Umbilical cord (tissue), 2 donors: Measurements from ENCODE around the gene SGPP2. TPM values are rescaled to one million over a fixed set of nuclear protein-coding genes. Genes with fewer than 3 reads are reported as not detected.

ENCODE experiments used
- DNase-seq: peaks from one replicate; pipeline ENCODE4 v3.0.0-alpha.2; 2015; ENCODE audit warnings: low spot score
- total RNA-seq: library from RNA; depleted of rRNA; stranded (reverse); fragments of >200 nt; gene quantifications from one replicate; pipeline ENCODE4 v1.2.3, GENCODE V29; 2014; ENCODE audit warnings: low replicate concordance; ENCODE audit not compliant: insufficient read depth

SGPP2 gene
- total RNA-seq, 1 donor from 2014 or later: 1.2 TPM

- no peak for DNase-seq
These were observed 101.5 kb downstream of the SGPP2 start for GRCh38 chr2:222525811-222526210.

DNA sequence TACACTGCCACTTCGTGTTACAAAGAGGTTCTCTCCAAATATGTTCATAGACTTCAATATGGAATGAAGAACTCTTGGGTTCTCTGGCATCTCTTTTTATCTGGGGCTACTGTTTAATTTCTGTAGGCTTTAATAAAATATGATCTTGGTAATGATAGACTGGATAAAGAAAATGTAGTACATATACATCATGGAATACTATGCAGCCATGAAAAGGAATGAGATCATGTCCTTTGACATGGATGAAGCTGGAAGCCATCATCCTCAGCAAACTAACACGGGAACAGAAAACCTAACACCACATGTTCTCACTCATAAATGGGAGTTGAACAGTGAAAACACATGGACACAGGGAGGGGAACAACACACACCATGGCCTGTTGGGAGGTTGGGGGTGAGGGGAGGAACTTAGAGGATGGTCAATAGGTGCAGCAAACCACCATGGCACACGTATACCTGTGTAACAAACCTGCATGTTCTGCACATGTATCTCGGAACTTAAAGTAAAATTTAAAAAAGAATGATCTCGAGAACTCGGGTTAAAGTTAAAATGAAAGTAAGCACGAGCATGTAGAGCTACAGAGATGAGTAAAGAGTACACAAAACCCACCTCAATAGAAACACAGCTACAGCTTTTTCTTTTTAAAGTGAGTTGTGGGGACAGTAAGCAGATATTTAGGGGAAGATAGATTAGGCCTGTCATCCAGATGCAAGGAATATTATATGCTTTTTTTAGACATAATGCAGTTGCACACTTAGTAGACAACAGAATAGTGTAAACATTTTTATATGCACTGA, 102.3 kb downstream of the SGPP2 start:
- no peak for DNase-seq

- DNase-seq: no peak
These were observed 108.0 kb downstream of the SGPP2 start for GRCh38 chr2:222532315-222532714.

DNA sequence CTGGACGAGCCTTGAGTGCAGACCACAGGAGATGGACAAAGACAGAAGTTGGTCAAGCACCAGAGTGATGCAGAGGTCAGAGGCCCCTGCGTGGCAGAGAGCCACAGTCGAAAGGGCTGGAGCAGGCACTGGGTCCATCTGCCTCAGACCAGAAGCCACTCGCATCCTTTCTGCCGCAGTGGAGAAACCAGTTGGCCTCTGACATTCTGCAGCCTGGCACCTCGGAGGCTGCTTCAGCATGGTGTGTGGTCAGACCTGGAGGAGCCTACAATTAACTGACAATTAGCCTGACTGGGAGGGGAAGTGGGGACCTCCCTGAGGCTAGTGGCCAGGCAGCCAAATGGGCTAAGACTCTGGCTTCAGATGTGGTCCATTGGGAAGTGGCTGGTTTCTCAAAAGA, 111.1 kb downstream of the SGPP2 start:
- DNase-seq: no peak

DNA sequence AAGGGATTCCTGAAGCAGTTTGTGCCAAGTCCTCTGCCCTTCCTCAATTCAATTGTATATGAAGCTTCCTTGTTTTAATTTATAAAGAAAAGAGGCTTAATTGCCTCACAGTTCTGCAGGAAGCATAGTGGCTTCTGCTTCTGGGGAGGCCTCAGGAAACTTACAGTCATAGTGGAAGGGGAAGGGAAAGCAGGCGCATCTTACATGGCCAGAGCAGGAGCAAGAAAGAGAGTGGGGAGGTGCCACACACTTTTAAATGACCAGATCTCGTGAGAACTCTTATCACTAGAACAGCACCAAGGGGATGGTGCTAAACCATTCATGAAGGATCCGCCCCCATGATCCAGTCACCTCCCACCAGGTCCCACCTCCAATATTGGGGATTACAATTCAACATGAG, 114.2 kb downstream of the SGPP2 start:
- no peak for DNase-seq

GRCh38 chr2:222544661-222545060, 120.3 kb downstream of the SGPP2 start:
- DNase-seq: no peak

- peak; percentile 15 for DNase-seq
These were observed 121.8 kb downstream of the SGPP2 start for GRCh38 chr2:222545823-222546795.

GRCh38 chr2:222547083-222547482, 122.7 kb downstream of the SGPP2 start:
- no peak for DNase-seq

GRCh38 chr2:222548992-222549391, 124.6 kb downstream of the SGPP2 start:
- no peak for DNase-seq

- no peak for DNase-seq
These were observed 130.2 kb downstream of the SGPP2 start for GRCh38 chr2:222554517-222554916.

GRCh38 chr2:222561151-222561550, 136.8 kb downstream of the SGPP2 start:
- no peak for DNase-seq

GRCh38 chr2:222561817-222562645, 137.7 kb downstream of the SGPP2 start:
- peak; percentile 71 for DNase-seq

DNA sequence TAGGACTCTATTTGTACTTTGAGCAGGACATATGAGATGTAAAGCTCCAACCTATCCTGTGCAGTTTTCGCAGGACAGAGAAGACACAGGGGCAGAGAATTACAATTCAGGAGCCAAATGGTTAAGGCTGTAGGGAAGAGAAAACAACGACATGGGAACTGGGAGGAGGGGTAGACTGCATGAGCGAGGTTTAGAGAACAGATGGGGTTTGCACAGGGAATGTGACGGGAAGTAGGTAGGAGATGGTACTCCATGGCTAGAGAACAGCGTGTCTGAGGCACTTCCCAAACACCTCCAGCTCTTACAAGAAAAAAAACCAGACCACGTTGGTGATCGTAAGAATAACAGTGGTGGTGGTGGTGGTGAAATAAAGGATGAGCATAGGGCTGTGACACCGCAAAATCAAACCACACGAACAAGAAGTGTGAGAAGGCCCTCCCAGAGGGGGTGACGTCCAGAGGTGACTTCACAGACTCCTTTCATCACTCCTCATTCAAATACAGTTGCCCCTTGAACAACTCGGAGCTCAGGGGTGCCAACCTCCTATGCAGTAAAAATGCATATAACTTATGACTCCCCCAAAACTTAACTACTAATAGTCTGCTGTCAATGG, 138.9 kb downstream of the SGPP2 start:
- no peak for DNase-seq

DNA sequence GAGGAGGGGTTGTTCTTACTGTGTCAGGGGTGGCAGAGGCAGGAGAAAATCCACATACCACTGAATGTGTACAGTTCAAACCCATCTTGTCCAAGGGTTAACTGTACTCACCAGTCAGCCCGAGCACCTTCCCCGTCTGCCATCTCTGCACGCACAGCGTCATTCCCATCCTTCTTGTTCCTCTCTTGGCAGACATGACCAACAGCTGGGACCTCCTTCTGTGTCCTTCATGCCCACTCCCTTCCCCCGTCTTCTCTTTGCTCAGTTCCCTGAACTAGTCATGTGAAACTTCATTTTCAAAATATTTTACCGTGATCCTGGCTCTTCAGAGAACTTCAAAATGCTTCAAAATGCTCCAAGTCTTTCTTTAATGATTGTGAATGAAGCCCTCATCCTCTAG, 139.6 kb downstream of the SGPP2 start:
- DNase-seq: no peak

- no peak for DNase-seq
These were observed 141.9 kb downstream of the SGPP2 start for GRCh38 chr2:222566229-222566628.

DNA sequence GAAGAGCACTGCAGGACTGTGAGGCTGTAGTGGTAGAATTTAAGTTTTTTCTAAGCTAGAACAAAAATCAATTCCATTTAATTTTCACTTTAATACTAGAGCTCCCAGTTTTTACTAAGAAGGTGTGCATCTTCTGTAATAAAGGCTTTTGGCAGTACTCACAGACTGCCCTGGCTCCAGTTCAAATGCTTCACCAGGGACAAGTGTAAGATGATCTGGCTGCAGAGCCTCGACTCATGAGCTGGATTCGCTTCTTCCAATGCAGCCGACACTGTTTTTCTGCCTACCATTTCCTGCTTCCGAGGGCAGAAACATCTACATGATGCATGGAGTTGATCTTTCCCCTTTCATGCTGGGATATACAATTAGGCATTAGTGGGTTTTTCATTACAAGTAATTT, 144.5 kb downstream of the SGPP2 start:
- DNase-seq: no peak

DNA sequence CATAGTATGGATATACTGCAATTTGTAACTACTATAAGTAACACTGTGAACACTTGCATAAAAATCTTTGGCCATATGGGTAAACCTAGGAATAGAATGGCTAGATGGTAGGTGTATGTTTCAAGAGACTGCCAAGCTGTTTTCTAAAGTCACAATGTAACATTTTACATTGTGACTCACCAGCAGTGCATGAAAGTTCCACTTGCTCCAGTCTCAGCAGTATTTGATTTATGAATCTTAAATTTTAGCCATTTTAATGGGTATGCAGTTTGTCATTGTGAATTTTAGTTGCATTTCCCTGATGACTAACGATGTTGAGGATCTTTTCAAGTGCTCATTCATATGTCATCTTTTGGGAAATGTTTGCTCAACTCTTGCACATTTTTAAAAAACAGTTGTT, 145.5 kb downstream of the SGPP2 start:
- no peak for DNase-seq

DNA sequence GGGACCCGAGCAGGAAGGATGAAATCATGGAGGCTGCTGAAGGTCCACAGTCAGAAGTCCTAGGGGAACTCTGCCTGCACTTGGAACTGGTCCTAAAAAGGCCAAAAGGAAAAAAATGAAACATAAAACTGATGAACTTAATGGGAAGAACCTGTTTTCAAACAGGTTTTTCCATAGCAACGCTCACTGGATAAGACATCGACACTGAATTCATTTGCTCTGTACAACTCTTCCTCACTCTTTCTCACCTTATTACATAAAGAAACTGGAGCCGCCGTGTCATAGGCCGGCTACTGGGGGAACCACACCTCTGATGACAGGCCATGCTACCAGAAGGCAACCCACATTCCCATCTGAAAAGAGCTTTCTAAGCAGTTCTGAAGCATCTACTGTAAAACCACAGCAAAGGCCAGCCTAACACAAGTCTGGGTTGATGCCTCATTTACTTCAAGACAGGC, 147.9 kb downstream of the SGPP2 start:
- DNase-seq: no peak

- DNase-seq: peak; percentile 67
These were observed 148.4 kb downstream of the SGPP2 start for GRCh38 chr2:222572751-222573174.

DNA sequence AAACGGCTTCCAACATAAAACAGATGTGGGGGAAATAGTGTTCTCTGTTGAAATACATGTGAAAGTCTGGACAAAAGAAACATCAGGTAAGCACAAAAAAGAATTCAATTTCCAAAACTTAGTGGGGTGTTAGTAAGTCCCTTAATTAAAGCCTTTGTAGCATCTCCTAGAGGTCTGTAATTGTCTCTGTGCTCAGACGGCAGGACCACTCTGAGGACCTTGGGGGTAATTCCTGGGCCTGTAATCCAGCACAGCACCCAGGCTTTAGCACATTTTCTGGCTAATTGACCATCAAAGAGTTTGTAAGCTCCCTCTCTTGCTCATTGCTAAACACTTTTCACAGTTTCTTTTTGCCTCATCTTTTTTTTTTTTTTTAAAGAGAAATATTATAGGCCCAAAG, 151.3 kb downstream of the SGPP2 start:
- peak; percentile 30 for DNase-seq
